DOHH2 (cell line): ENCODE results near the gene CDC5L.
"Not testable (repeated sequence)": the region's sequence is repeated elsewhere in the genome, so short reads cannot be mapped to it uniquely, and the experiment has no call there.

Experiments
- H3F3A ChIP-seq: fragments of 200-600 bp; sonication (generic), shearing (Covaris generic); 2 replicates; pipeline ENCODE4 v1.6.0; 2016; ENCODE audit warnings: antibody characterized with exemption, mild to moderate bottlenecking; ENCODE audit not compliant: control insufficient read depth, insufficient read depth
- H3K27ac ChIP-seq: fragments of 200-600 bp; sonication (generic); 2 replicates; pipeline ENCODE4 v1.5.1; 2014; ENCODE audit warnings: low read depth, mild to moderate bottlenecking, low read length, moderate library complexity
- H3K27me3 ChIP-seq: fragments of 200-600 bp; sonication (generic); 2 replicates; pipeline ENCODE4 v1.6.1; 2014; ENCODE audit warnings: mild to moderate bottlenecking, low read length, mixed read lengths; ENCODE audit not compliant: control insufficient read depth
- H3K36me3 ChIP-seq: fragments of 200-600 bp; sonication (generic); 2 replicates; pipeline ENCODE4 v1.6.1; 2014; ENCODE audit warnings: mild to moderate bottlenecking, low read length, moderate library complexity, mixed read lengths; ENCODE audit not compliant: control insufficient read depth
- H3K4me1 ChIP-seq: fragments of 200-600 bp; sonication (generic); 2 replicates; pipeline ENCODE4 v1.6.1; 2014; ENCODE audit warnings: mild to moderate bottlenecking, low read length, mixed read lengths; ENCODE audit not compliant: control insufficient read depth
- H3K4me2 ChIP-seq: fragments of 200-600 bp; sonication (generic); 2 replicates; pipeline ENCODE4 v1.6.0; 2014; ENCODE audit warnings: mild to moderate bottlenecking, low read length, moderate library complexity
- H3K4me3 ChIP-seq: fragments of 200-600 bp; sonication (generic); 2 replicates; pipeline ENCODE4 v1.5.1; 2014; ENCODE audit warnings: mild to moderate bottlenecking, low read length, mixed read lengths
- H3K79me2 ChIP-seq: fragments of 200-600 bp; sonication (generic); 2 replicates; pipeline ENCODE4 v1.6.1; 2014; ENCODE audit warnings: mild to moderate bottlenecking, low read length, mixed read lengths; ENCODE audit not compliant: control insufficient read depth
- H3K9me2 ChIP-seq: fragments of 200-600 bp; sonication (generic); replicated peaks from 2 replicates; pipeline ENCODE4 v1.6.1; 2014; ENCODE audit warnings: mild to moderate bottlenecking, low read length, mixed read lengths; ENCODE audit not compliant: control insufficient read depth
- H3K9me3 ChIP-seq: fragments of 200-600 bp; sonication (generic); 2 replicates; pipeline ENCODE4 v1.6.1; 2014; ENCODE audit warnings: antibody characterized with exemption, low read length, mixed read lengths; ENCODE audit not compliant: control insufficient read depth, insufficient read depth
- H4K20me1 ChIP-seq: fragments of 200-600 bp; sonication (generic); 2 replicates; pipeline ENCODE4 v1.6.0; 2014; ENCODE audit warnings: low read depth, mild to moderate bottlenecking, antibody characterized with exemption, low read length, moderate library complexity; ENCODE audit not compliant: control insufficient read depth, insufficient read depth
- CTCF ChIP-seq: fragments of 200-600 bp; sonication (generic); IDR thresholded peaks from one replicate; pipeline ENCODE4 v1.5.1; 2014; ENCODE audit warnings: antibody characterized with exemption, mild to moderate bottlenecking, low read depth, low read length; ENCODE audit not compliant: poor library complexity, severe bottlenecking
- EZH2phosphoT487 ChIP-seq: fragments of 200-600 bp; sonication (generic); IDR thresholded peaks from 2 replicates; pipeline ENCODE4 v1.6.1; 2017; ENCODE audit warnings: borderline replicate concordance, mild to moderate bottlenecking, antibody characterized with exemption, low read length, moderate library complexity, mixed read lengths

CDC5L gene

GRCh38 chr6:44342489-44342888, 45.0 kb upstream of the CDC5L start, which contains the start of gene SPATS1:
Gene SPATS1 (plus strand): TSS chr6:44342650. CDS start chr6:44343096, 446 bp downstream.
- H3K27ac ChIP-seq, result no peak within 1 kb of the TSS
- H3F3A ChIP-seq, result no peaks in the 10 kb centered on the region
- H3K9me2 ChIP-seq, result no peaks in the 10 kb centered on the region
- no peaks in the 10 kb centered on the region for H3K9me3 ChIP-seq
- H3K4me3 ChIP-seq, result no peak within 1 kb of the TSS; the same call in 1 of the 2 replicates
- H4K20me1 ChIP-seq, result no peaks in the 10 kb centered on the region
- peak within 1 kb of the TSS; percentile 38 for H3K4me2 ChIP-seq
- H3K36me3 ChIP-seq, result no peaks in the 10 kb centered on the region
- H3K27me3 ChIP-seq, result peaks cover 33% of the 10 kb centered on the region
- no peaks in the 10 kb centered on the region for H3K79me2 ChIP-seq
- H3K4me1 ChIP-seq, result peaks cover 23% of the 10 kb centered on the region
- TF ChIP-seq CTCF (no peak), EZH2phosphoT487 (no peak)

- H3K4me2 ChIP-seq, H3K36me3 ChIP-seq: not testable (repeated sequence)
Observed at GRCh38 chr6:44346818-44347217, 40.7 kb upstream of the CDC5L start.

GRCh38 chr6:44349904-44350649, 37.4 kb upstream of the CDC5L start:
- no peaks in the 10 kb centered on the region for H3K4me1 ChIP-seq
- H3K9me2 ChIP-seq, result no peaks in the 10 kb centered on the region
- H3K9me3 ChIP-seq, result no peaks in the 10 kb centered on the region
- no peaks in the 10 kb centered on the region for H4K20me1 ChIP-seq
- H3K27ac ChIP-seq, result no peak overlapping the region
- no peaks in the 10 kb centered on the region for H3K79me2 ChIP-seq
- no peak for TF ChIP-seq EZH2phosphoT487
- no peak for TF ChIP-seq CTCF
- H3K4me2 ChIP-seq, result no peak overlapping the region
- H3K4me3 ChIP-seq, result no peak overlapping the region
- no peaks in the 10 kb centered on the region for H3K36me3 ChIP-seq
- peaks cover 9% of the 10 kb centered on the region for H3K27me3 ChIP-seq
- H3F3A ChIP-seq, result no peaks in the 10 kb centered on the region

More at GRCh38 chr6:44346818-44347217, 40.7 kb upstream of the CDC5L start:
- not testable (repeated sequence) for H3K79me2 ChIP-seq, H4K20me1 ChIP-seq, H3K4me3 ChIP-seq, H3F3A ChIP-seq, H3K9me3 ChIP-seq, H3K27ac ChIP-seq, H3K4me1 ChIP-seq, H3K9me2 ChIP-seq
- H3K27me3 ChIP-seq, result peaks cover 29% of the 10 kb centered on the region

- not testable (repeated sequence) for H3F3A ChIP-seq, H3K4me2 ChIP-seq, H3K36me3 ChIP-seq, H3K27ac ChIP-seq, H3K9me2 ChIP-seq, H3K4me1 ChIP-seq, H3K79me2 ChIP-seq, H3K4me3 ChIP-seq, H3K27me3 ChIP-seq, H4K20me1 ChIP-seq, H3K9me3 ChIP-seq
Observed at GRCh38 chr6:44350650-44350994, 36.9 kb upstream of the CDC5L start.
